Trophoblast cell (in vitro differentiated cells and primary cell): ENCODE measurements around the gene PPDPF.

Experiments used
- DNase-seq, 2 donors: peaks; one replicate each; pipeline ENCODE4 v3.0.0-alpha.2; 2016
- H2AFZ ChIP-seq: 2 replicates; pipeline ENCODE4 v1.6.1; 2013; ENCODE audit warnings: low read length, moderate library complexity, mild to moderate bottlenecking; ENCODE audit not compliant: insufficient read depth, poor library complexity
- H2AK5ac ChIP-seq: 2 replicates; pipeline ENCODE4 v1.6.1; 2013; ENCODE audit warnings: mild to moderate bottlenecking, low read length
- H2BK120ac ChIP-seq: 2 replicates; pipeline ENCODE4 v1.6.1; 2013; ENCODE audit warnings: low read length, mild to moderate bottlenecking, moderate library complexity; ENCODE audit not compliant: insufficient read depth, poor library complexity
- H2BK12ac ChIP-seq: 2 replicates; pipeline ENCODE4 v1.6.1; 2013; ENCODE audit warnings: mild to moderate bottlenecking, low read length, moderate library complexity
- H2BK5ac ChIP-seq: 2 replicates; pipeline ENCODE4 v1.6.1; 2013; ENCODE audit warnings: low read length, low read depth, moderate library complexity, mild to moderate bottlenecking; ENCODE audit not compliant: poor library complexity
- H3K14ac ChIP-seq: 2 replicates; pipeline ENCODE4 v1.6.1; 2013; ENCODE audit warnings: mild to moderate bottlenecking, low read length
- H3K18ac ChIP-seq: 2 replicates; pipeline ENCODE4 v1.6.1; 2013; ENCODE audit warnings: mild to moderate bottlenecking, low read length
- H3K23ac ChIP-seq: 2 replicates; pipeline ENCODE4 v1.6.1; 2013; ENCODE audit warnings: low read length
- H3K27ac ChIP-seq: 2 replicates; pipeline ENCODE4 v1.5.1; 2013; ENCODE audit warnings: low read depth, mild to moderate bottlenecking, inconsistent platforms, low read length, moderate library complexity
- H3K27me3 ChIP-seq: 2 replicates; pipeline ENCODE4 v1.6.1; 2013; ENCODE audit warnings: inconsistent platforms, mild to moderate bottlenecking, low read length, moderate library complexity; ENCODE audit not compliant: insufficient read depth
- H3K36me3 ChIP-seq, 2 experiments: 1 replicate in 1 of 2; 2 replicates in 1 of 2; pipeline ENCODE4 v1.6.1; 2013; ENCODE audit warnings: low read length in 2 of 2, mild to moderate bottlenecking in 2 of 2, moderate library complexity in 1 of 2; ENCODE audit not compliant: insufficient read depth in 2 of 2, control insufficient read depth in 1 of 2
- H3K4ac ChIP-seq: 2 replicates; pipeline ENCODE4 v1.6.1; 2013; ENCODE audit warnings: low read depth, mild to moderate bottlenecking, low read length, moderate library complexity
- H3K4me1 ChIP-seq, 2 experiments: 1 replicate in 1 of 2; 2 replicates in 1 of 2; pipeline ENCODE4 v1.6.1; 2013; ENCODE audit warnings: low read length in 2 of 2, mild to moderate bottlenecking in 2 of 2, moderate library complexity in 1 of 2; ENCODE audit not compliant: insufficient read depth in 2 of 2, control insufficient read depth in 1 of 2
- H3K4me2 ChIP-seq: 2 replicates; pipeline ENCODE4 v1.6.1; 2013; ENCODE audit warnings: inconsistent platforms, mild to moderate bottlenecking, low read length, moderate library complexity
- H3K4me3 ChIP-seq: 2 replicates; pipeline ENCODE4 v1.5.1; 2013; ENCODE audit warnings: mild to moderate bottlenecking, low read depth, low read length, inconsistent platforms
- H3K79me1 ChIP-seq: one replicate; pipeline ENCODE4 v1.6.1; 2013; ENCODE audit warnings: low read length
- H3K79me2 ChIP-seq: 2 replicates; pipeline ENCODE4 v1.6.1; 2013; ENCODE audit warnings: low read length, mild to moderate bottlenecking; ENCODE audit not compliant: control insufficient read depth, insufficient read depth, poor library complexity
- H3K9ac ChIP-seq: 2 replicates; pipeline ENCODE4 v1.6.1; 2013; ENCODE audit warnings: mild to moderate bottlenecking, low read length
- H3K9me3 ChIP-seq: 2 replicates; pipeline ENCODE4 v1.6.1; 2013; ENCODE audit warnings: low read depth, mild to moderate bottlenecking, control low read depth, inconsistent platforms, low read length; ENCODE audit not compliant: insufficient read depth
- H4K12ac ChIP-seq: 2 replicates; pipeline ENCODE4 v1.6.1; 2013; ENCODE audit warnings: low read depth, mild to moderate bottlenecking, low read length, moderate library complexity
- H4K8ac ChIP-seq: 2 replicates; pipeline ENCODE4 v1.6.1; 2013; ENCODE audit warnings: low read depth, mild to moderate bottlenecking, low read length, moderate library complexity
- H4K91ac ChIP-seq: one replicate; pipeline ENCODE4 v1.6.1; 2013; ENCODE audit warnings: low read depth, mild to moderate bottlenecking, low read length, moderate library complexity
- WGBS: extraction: QIAGEN DNeasy Blood & Tissue Kit; methylation state at CpG from one replicate; pipeline ENCODE4 v1.1.7; 2013; ENCODE audit warnings: missing lambda C conversion rate; ENCODE audit not compliant: insufficient read length, insufficient coverage; ENCODE audit errors: extremely low coverage; 5-methylcytosine and 5-hydroxymethylcytosine counted together

PPDPF gene

DNA sequence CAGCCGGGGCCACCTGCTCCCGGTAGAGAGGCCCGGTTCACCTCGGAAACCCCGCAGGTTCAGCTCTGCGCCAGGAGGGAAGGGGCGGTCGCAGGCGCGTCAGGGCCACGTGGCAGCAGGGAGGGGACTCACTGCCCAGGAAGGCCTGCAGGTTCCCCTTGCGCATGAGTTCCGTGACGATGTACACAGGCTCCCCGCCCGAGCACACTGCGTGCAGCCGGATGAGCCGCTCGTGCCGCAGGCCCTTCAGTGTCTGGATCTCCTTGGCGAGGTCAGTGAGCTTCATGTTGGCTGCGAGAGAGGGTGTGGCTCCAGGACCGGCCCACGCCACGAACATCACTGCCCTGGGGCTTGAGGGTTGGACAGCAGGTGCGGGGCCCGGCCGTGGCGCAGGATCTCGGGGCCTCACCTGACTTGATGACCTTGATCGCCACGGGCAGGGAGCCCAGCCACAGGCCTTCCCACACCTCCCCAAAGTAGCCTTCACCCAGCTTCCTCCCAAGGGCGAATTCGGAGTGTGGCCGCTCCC, 21.5 kb downstream of the PPDPF start:
- H3K9ac ChIP-seq, result no peak overlapping the region
- no peak overlapping the region for H2AFZ ChIP-seq
- H3K4me2 ChIP-seq, result no peak overlapping the region
- H3K27me3 ChIP-seq, result no peaks in the 10 kb centered on the region
- H3K4me1 ChIP-seq, result peaks cover 0 to 8% of the 10 kb centered on the region in 2 experiments
- no peak overlapping the region for H3K27ac ChIP-seq
- WGBS, result no CpG with 5 or more reads among the region's 36 CpGs
- no peak overlapping the region for H2BK12ac ChIP-seq
- H3K4ac ChIP-seq, result no peak overlapping the region
- DNase-seq, result no peak
- H2BK5ac ChIP-seq, result no peak overlapping the region
- no peaks in the 10 kb centered on the region for H3K9me3 ChIP-seq
- H3K36me3 ChIP-seq, result no peaks in the 10 kb centered on the region
- H3K14ac ChIP-seq, result no peak overlapping the region
- H4K91ac ChIP-seq, result no peak overlapping the region
- no peaks in the 10 kb centered on the region for H3K79me2 ChIP-seq
- H3K23ac ChIP-seq, result no peak overlapping the region
- no peaks in the 10 kb centered on the region for H3K79me1 ChIP-seq
- no peak overlapping the region for H3K4me3 ChIP-seq
- H2AK5ac ChIP-seq, result no peak overlapping the region
- no peak overlapping the region for H4K8ac ChIP-seq
- H3K18ac ChIP-seq, result no peak overlapping the region
- no peak overlapping the region for H4K12ac ChIP-seq
- H2BK120ac ChIP-seq, result no peak overlapping the region

GRCh38 chr20:63542696-63543095, 22.1 kb downstream of the PPDPF start:
- H2BK12ac ChIP-seq, result no peak overlapping the region
- H3K18ac ChIP-seq, result no peak overlapping the region
- no peaks in the 10 kb centered on the region for H3K9me3 ChIP-seq
- H3K27ac ChIP-seq, result no peak overlapping the region
- DNase-seq, result no peak
- H3K4me2 ChIP-seq, result no peak overlapping the region
- H3K14ac ChIP-seq, result no peak overlapping the region
- H3K27me3 ChIP-seq, result no peaks in the 10 kb centered on the region
- H2BK5ac ChIP-seq, result no peak overlapping the region
- H2AK5ac ChIP-seq, result no peak overlapping the region
- no peak overlapping the region for H2AFZ ChIP-seq
- no peaks in the 10 kb centered on the region for H3K36me3 ChIP-seq
- H3K4me3 ChIP-seq, result no peak overlapping the region
- H2BK120ac ChIP-seq, result no peak overlapping the region
- peaks cover 0 to 7% of the 10 kb centered on the region in 2 experiments for H3K4me1 ChIP-seq
- no peak overlapping the region for H3K4ac ChIP-seq
- H3K79me1 ChIP-seq, result no peaks in the 10 kb centered on the region
- no peak overlapping the region for H3K23ac ChIP-seq
- no peak overlapping the region for H4K12ac ChIP-seq
- WGBS, result no CpG with 5 or more reads among the region's 10 CpGs
- no peak overlapping the region for H3K9ac ChIP-seq
- H4K91ac ChIP-seq, result no peak overlapping the region
- H3K79me2 ChIP-seq, result no peaks in the 10 kb centered on the region
- no peak overlapping the region for H4K8ac ChIP-seq

DNA sequence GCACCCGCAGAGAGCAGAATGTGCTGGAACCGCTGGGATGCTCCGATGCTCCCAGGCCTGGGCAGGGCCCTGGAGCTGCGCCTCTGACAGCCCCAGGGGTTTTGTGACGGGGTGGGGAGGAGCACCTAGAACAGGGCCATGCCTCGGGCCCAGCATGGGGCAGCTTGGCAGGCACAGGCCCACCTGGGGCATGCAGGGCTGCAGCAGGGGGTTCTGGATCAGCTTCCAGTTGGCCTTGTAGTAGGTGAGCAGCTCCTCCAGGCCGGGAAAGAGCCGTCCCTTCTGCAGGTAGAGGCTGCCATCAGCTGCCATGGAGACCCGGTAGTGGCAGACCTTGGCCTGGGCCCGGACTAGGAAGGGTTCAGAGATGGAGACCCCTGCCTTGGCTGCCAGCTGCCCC, 22.6 kb downstream of the PPDPF start:
- DNase-seq, result no peak
- Histone ChIP-seq H3K4me1 (peaks cover 0 to 6% of the 10 kb centered on the region in 2 experiments), H3K27me3 (no peaks in the 10 kb centered on the region), H3K14ac (no peak overlapping the region), H3K23ac (no peak overlapping the region), H2BK12ac (no peak overlapping the region), H4K91ac (no peak overlapping the region), H3K27ac (no peak overlapping the region), H3K36me3 (no peaks in the 10 kb centered on the region), H3K18ac (no peak overlapping the region), H3K9me3 (no peaks in the 10 kb centered on the region), H3K4ac (no peak overlapping the region), H2BK120ac (no peak overlapping the region), H3K79me1 (no peaks in the 10 kb centered on the region), H2BK5ac (no peak overlapping the region), H2AFZ (no peak overlapping the region), H4K12ac (no peak overlapping the region), H2AK5ac (no peak overlapping the region), H3K4me3 (no peak overlapping the region), H4K8ac (no peak overlapping the region), H3K4me2 (no peak overlapping the region), H3K79me2 (no peaks in the 10 kb centered on the region), H3K9ac (no peak overlapping the region)
- no CpG with 5 or more reads among the region's 10 CpGs for WGBS

- Histone ChIP-seq H3K79me2 (no peaks in the 10 kb centered on the region), H4K12ac (no peak overlapping the region), H3K4ac (no peak overlapping the region), H2BK120ac (no peak overlapping the region), H3K36me3 (no peaks in the 10 kb centered on the region), H3K27ac (no peak overlapping the region), H4K91ac (no peak overlapping the region), H3K4me1 (peaks cover 0 to 6% of the 10 kb centered on the region in 2 experiments), H3K4me3 (no peak overlapping the region), H4K8ac (no peak overlapping the region), H3K9ac (no peak overlapping the region), H2BK5ac (no peak overlapping the region), H2BK12ac (no peak overlapping the region), H3K14ac (no peak overlapping the region), H2AK5ac (no peak overlapping the region), H3K27me3 (no peaks in the 10 kb centered on the region), H3K23ac (no peak overlapping the region), H2AFZ (no peak overlapping the region), H3K18ac (no peak overlapping the region), H3K79me1 (no peaks in the 10 kb centered on the region), H3K4me2 (no peak overlapping the region), H3K9me3 (no peaks in the 10 kb centered on the region)
- DNase-seq, result no peak
- 100% methylated on average over 4 of the region's 6 CpGs for WGBS
Observed at GRCh38 chr20:63543733-63544132, 23.2 kb downstream of the PPDPF start.
